HepG2 (cell line): ENCODE data around the gene AFF2.

ENCODE experiments used
- FIP1L1 ChIP-seq: fragments of 200-400 bp; formaldehyde crosslinking; IDR thresholded peaks from 2 replicates; pipeline ENCODE4 v1.6.1; 2018; ENCODE audit warnings: low read depth, mild to moderate bottlenecking, low read length, moderate library complexity, borderline replicate concordance; ENCODE audit not compliant: insufficient read depth
- MYC ChIP-seq: sonication (generic); formaldehyde crosslinking; IDR thresholded peaks from 2 replicates; pipeline ENCODE4 v1.9.0; 2021; ENCODE audit warnings: missing genetic modification reagents, borderline replicate concordance
- SIN3A ChIP-seq: IDR thresholded peaks from 2 replicates; pipeline ENCODE4 v1.6.1; 2011; ENCODE audit warnings: low read depth, mild to moderate bottlenecking, control low read depth, low read length, borderline replicate concordance
- TGIF2 ChIP-seq: IDR thresholded peaks from 2 replicates; pipeline ENCODE4 v1.6.1; 2016; ENCODE audit warnings: control low read depth, missing compliant biosample characterization
- ZNF17 ChIP-seq: sonication (generic); formaldehyde crosslinking; IDR thresholded peaks from 2 replicates; pipeline ENCODE4 v1.5.0; 2020; ENCODE audit warnings: mild to moderate bottlenecking, missing genetic modification reagents
- TF ChIP-seq, protein P1 (sequence below): IDR thresholded peaks from 2 replicates; pipeline ENCODE4 v1.6.1; 2012; ENCODE audit warnings: inconsistent platforms
- TF ChIP-seq, protein P2 (sequence below): sonication (generic); formaldehyde crosslinking; IDR thresholded peaks from 2 replicates; pipeline ENCODE4 v1.4.0; 2020; ENCODE audit warnings: missing genetic modification reagents

DNA sequence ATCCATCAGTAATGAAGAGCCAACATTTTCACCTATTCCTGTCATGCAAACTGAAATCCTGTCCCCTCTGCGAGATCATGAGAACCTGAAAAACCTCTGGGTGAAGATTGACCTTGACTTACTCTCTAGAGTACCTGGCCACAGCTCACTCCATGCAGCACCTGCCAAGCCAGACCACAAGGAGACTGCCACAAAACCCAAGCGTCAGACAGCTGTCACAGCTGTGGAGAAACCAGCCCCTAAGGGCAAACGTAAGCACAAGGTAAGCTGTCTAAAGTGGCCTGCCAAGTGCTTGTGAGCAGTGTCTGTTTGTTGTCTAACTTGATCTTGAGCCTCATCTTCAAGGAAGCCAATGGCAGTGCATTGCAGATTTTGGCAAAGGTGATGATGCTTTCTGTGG is 455.9 kb downstream of the AFF2 start:
- TF ChIP-seq, protein P1, sequence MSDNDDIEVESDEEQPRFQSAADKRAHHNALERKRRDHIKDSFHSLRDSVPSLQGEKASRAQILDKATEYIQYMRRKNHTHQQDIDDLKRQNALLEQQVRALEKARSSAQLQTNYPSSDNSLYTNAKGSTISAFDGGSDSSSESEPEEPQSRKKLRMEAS, result no peak
- no peak for TF ChIP-seq TGIF2 (CRISPR knock-in tag)
- no peak for TF ChIP-seq FIP1L1
- TF ChIP-seq MYC, result no peak
- no peak for TF ChIP-seq ZNF17 (CRISPR knock-in tag)
- TF ChIP-seq, protein P2, sequence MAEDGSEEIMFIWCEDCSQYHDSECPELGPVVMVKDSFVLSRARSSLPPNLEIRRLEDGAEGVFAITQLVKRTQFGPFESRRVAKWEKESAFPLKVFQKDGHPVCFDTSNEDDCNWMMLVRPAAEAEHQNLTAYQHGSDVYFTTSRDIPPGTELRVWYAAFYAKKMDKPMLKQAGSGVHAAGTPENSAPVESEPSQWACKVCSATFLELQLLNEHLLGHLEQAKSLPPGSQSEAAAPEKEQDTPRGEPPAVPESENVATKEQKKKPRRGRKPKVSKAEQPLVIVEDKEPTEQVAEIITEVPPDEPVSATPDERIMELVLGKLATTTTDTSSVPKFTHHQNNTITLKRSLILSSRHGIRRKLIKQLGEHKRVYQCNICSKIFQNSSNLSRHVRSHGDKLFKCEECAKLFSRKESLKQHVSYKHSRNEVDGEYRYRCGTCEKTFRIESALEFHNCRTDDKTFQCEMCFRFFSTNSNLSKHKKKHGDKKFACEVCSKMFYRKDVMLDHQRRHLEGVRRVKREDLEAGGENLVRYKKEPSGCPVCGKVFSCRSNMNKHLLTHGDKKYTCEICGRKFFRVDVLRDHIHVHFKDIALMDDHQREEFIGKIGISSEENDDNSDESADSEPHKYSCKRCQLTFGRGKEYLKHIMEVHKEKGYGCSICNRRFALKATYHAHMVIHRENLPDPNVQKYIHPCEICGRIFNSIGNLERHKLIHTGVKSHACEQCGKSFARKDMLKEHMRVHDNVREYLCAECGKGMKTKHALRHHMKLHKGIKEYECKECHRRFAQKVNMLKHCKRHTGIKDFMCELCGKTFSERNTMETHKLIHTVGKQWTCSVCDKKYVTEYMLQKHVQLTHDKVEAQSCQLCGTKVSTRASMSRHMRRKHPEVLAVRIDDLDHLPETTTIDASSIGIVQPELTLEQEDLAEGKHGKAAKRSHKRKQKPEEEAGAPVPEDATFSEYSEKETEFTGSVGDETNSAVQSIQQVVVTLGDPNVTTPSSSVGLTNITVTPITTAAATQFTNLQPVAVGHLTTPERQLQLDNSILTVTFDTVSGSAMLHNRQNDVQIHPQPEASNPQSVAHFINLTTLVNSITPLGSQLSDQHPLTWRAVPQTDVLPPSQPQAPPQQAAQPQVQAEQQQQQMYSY (CRISPR knock-in tag), result no peak
- no peak for TF ChIP-seq SIN3A
